ENCODE results near the gene TBC1D22A. TPM values are rescaled to one million over a fixed set of nuclear protein-coding genes. Genes with fewer than 3 reads are reported as not detected.

Gene TBC1D22A
- total RNA-seq, 1 donor from 2014 or later = 9.4 TPM

DNA sequence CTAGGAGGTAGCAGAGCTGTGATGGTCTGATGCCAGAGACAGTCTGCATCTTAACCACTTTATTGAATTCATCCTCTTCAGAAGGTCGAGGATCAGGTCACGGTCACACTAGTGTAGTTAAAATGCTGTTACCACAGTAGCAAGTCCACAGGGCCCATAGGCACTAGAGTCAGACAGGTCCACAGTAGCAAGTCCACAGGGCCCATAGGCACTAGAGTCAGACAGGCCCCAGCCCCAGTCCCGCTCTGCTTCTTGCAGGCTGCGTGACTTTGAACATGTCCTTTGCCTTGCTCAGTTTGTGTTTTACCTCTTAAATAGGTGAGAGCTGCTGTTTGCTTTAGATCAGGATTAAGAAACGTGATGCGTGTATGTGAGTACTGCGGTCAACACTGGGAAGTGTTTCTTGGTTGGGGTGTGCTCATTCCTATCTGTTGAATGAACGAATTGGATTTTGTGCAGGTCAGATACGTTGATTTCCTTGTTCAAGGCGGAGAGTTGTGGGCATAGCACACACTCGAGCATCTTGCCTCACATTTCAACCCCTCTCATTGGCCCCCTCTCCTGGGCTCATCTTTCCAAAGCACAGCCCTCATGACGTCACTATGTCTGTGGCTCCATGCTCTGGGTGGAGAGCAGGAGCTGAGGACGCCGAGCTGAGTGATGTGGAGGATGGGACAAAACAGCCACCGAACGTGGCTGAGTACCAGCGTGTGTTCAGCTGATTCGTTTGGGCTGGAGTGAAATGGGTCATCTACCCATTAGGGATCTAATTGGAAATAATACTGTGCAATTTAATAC lies 191.7 kb downstream of the TBC1D22A start:
- DNase-seq (ENCODE audit: low spot score) = peak; percentile 17

DNA sequence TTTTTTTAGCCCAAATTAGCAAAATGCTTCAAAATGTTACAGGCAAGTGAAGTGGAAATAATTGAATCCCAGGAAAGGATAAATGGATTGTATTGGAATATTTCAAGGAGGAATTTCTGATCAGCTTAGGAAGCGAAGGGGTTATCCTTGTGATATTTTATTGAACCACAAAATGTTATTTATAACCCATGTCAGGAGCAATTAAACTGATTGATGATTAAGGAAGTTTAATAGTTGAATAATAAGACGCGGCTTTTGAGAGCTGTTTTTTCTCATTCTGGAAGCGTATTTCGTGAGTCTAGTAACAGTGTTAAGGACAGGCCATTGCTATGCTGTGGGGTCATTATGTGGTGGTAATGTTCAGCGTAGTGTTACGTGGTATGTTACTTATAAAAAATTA lies 192.3 kb downstream of the TBC1D22A start:
- DNase-seq (ENCODE audit: low spot score) = no peak

- DNase-seq (ENCODE audit: low spot score) = no peak
Measured at GRCh38 chr22:46956498-46957215, 194.2 kb downstream of the TBC1D22A start.

DNA sequence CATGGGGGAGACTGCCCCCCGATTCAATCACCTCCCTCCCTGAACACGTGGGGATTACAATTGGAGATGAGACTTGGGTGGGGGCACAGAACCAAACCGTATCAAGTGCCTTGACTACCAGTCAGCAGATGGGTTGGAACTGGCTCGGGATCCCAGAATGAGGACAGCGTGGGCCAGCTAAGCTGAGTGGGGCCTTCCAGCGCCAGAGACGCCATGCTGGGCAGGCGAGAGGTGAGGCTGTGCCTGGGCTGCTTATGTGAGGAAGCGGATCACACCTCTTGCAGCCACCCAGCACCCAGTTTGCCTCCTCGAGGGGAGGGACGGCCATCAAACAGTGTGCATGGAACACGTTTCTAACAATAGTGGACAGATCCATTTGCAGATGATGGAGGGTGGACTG lies 195.1 kb downstream of the TBC1D22A start:
- DNase-seq (ENCODE audit: low spot score) = no peak

- DNase-seq (ENCODE audit: low spot score) = no peak
Measured at GRCh38 chr22:46958191-46958590, 195.7 kb downstream of the TBC1D22A start.

GRCh38 chr22:46958658-46959057 lies 196.2 kb downstream of the TBC1D22A start:
- no peak for DNase-seq (ENCODE audit: low spot score)

DNA sequence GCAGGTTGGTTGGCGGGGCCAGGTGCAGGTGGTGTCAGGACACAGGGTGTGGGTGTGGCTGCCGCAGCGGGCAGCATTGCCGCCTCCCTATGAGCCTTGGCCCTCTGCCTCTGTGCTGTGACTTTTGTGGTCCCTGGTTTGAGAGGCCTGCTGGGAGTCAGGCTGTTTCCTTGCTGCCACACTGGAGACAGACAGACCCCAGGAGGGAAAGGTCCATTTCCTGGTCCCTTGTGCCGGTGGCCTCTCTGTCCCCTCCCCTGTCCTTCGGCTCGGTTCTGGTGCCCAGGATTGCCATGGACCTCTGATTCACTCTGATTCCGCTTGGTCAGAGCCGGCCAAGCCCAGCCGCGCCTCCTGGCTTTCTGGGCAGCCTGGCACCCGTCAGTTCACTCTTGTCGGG lies 196.9 kb downstream of the TBC1D22A start:
- no peak for DNase-seq (ENCODE audit: low spot score)

GRCh38 chr22:46961591-46962295 lies 199.3 kb downstream of the TBC1D22A start:
- DNase-seq (ENCODE audit: low spot score) = no peak

GRCh38 chr22:46962406-46962805 lies 200.0 kb downstream of the TBC1D22A start:
- no peak for DNase-seq (ENCODE audit: low spot score)

GRCh38 chr22:46963672-46964545 lies 201.5 kb downstream of the TBC1D22A start:
- DNase-seq (ENCODE audit: low spot score) = no peak

- no peak for DNase-seq (ENCODE audit: low spot score)
Measured at GRCh38 chr22:46964773-46965550, 202.5 kb downstream of the TBC1D22A start.

DNA sequence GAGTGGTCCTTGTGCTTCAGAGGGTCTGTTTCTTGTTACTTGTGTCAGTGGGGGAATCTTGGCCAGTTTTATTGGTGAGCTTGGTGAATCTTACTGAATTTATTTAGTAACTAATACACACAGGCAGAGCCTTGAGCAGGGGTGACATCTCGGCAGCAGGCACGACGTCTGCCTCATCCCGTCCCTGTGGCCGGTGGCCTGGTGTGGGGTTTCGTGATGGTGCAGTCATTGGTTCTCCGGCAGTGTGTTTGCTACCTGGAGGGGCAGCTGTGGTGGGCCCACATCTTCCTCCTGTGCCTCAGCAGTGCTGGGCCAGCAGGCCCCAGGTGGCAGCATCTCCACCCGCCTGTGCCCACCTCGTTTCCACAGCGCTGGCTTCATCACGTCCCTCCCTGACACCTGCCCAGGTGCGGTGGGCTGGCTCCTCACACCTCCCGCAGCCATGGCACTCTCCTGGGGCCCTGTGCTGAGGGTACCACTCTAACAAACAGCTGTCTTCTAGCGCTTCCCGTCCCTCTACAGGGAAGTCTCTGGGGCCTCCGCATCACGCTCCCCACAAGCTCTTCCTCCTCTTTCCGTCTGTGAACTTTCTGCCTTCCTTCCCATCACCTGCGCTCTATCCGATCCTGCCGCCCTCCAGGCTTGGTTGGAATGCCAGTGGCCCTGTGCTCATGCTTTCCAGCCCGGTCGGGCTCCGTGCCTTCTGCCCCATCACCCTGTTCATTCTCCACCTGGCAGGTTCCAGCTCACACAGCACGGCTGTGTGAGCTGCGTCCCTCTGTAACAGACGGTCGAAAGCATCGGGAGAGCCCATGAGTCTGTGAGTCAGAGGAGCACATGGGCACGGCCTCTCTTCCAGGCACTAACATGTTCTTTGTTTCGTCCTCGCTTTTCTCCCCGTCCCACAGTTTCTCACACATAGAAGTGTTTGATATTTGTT lies 203.4 kb downstream of the TBC1D22A start:
- DNase-seq (ENCODE audit: low spot score) = no peak

- no peak for DNase-seq (ENCODE audit: low spot score)
Measured at GRCh38 chr22:46966495-46966845, 204.0 kb downstream of the TBC1D22A start.

GRCh38 chr22:46966846-46967245 lies 204.4 kb downstream of the TBC1D22A start:
- no peak for DNase-seq (ENCODE audit: low spot score)

- no peak for DNase-seq (ENCODE audit: low spot score)
Measured at GRCh38 chr22:46967445-46968358, 205.3 kb downstream of the TBC1D22A start.

DNA sequence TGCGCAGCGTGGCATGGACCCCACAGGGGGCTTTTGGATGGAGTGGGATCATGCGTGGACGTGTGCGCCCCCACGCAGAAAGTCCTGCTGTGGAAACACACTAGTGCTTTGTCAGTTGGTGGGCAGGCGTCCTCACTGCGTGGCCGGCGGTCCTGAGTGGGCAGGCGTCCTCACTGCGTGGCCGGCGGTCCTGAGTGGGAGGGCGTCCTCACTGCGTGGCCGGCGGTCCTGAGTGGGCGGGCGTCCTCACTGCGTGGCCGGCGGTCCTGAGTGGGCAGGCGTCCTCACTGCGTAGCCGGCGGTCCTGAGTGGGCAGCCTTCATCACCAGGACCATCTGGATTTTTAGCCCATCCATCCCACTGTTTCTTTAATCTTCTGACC lies 205.9 kb downstream of the TBC1D22A start:
- no peak for DNase-seq (ENCODE audit: low spot score)

DNA sequence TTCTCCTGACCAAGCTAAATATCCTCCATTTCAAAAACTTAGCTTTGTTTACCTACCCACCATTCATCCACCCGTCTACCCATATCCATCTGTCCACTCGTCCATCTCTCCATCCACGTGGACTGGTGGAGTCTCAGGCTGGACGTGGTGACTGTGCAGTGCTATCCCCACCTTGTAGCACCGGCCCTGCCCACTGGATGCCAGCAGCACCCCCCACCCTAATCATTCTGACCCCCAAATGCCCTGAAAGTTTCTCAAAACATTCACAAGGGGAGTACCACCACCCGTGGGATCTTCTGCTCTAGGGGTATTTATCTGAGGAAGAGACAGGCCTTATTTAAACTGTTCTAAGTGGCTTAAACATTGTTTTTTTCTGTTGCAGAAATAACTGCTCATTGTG lies 206.4 kb downstream of the TBC1D22A start:
- DNase-seq (ENCODE audit: low spot score) = no peak

DNA sequence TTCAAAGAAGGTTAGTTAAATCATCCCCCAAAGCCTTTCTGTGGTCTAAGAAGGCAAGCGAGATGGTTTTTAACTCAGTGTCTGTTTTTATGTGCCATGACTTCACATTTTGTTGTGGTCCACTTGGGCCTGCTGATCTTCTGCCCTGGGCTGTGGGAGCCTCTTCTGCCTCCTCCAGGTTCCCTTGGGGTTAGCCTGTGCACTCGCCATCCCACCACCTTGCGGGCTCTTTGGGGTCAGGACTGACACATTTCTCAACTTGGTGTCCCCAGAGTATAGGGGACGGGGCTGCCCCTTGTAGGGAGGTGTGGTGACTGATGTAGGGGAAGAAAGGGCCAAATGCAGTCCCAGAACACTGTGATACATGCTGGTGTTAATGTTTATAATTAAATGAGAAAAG lies 207.0 kb downstream of the TBC1D22A start:
- no peak for DNase-seq (ENCODE audit: low spot score)

GRCh38 chr22:46969961-46970360 lies 207.5 kb downstream of the TBC1D22A start:
- no peak for DNase-seq (ENCODE audit: low spot score)
